HG03342 (cell line): ENCODE results near the gene GFER.

Experiments used
- ATAC-seq: cut with Tn5 transposase; IDR thresholded peaks from one replicate; pipeline ENCODE4 v1.9.1; 2021; ENCODE audit warnings: mild to moderate bottlenecking, moderate library complexity; ENCODE audit not compliant: unreplicated experiment

The GFER gene

DNA sequence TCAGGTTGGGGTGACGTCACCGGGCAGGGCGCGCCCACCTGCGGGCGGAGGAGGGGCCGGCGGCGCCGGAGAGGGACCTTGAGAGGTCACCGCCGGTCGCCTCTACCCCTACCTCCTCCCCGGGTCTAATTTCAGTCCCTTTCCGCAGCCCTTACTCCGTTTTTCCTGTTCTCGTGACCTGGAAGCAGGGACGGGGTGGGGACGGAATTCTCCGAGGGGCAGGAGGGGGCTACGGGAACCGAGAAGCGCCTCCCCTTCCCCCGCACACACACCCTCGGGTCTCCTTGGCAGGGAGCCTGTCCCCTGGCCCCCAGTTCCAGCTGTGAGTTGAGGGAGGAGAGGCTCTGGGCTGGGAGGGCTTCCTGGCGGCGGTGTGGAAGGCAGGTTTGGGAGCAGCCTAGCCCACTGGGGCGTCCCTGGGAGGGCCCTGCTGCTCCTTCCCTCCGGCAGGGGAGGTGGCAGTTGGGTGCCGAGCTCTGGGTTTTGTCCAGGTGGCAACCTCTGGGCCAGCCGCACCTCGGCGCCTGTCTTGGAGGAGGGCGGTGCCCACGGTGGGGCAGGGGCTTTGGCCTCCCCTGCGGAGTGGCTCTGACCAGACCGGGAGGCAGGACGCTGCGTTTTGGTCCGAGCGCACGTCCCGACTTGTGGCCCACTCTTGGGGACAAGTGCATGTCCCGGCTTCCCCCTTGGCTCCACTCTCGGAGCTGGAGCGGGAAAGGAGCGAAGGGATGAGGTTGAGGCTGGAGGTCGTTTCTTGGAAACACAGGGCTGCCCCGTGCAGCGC, 6.5 kb downstream of the GFER start:
- ATAC-seq = no peak

- ATAC-seq = no peak
Observed at GRCh38 chr16:1991135-1991551, 7.2 kb downstream of the GFER start.

DNA sequence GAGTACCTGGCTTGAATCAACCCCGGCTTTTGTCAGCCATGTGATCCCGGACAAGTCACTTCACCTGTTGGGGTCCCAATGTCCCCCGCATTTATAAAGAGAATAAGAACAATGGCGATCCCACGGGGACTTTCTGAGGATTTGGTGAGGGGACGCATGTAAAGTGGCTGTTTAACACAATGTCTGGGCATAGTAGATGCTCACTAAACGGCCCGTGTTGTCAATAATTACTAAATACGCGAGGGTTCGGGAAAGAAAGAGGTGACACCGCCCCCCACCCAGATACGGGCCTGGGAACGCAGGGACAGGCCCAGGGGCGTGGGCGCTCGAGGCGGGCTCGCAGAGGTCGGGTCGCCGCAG, 7.6 kb downstream of the GFER start:
- no peak for ATAC-seq

- ATAC-seq = peak; percentile 49
Observed at GRCh38 chr16:1991948-1992703, 8.1 kb downstream of the GFER start.

- no peak for ATAC-seq
Observed at GRCh38 chr16:1992704-1993317, 8.8 kb downstream of the GFER start.

GRCh38 chr16:1993731-1994131, 9.7 kb downstream of the GFER start:
- no peak for ATAC-seq

- no peak for ATAC-seq
Observed at GRCh38 chr16:1997494-1998359, 13.7 kb downstream of the GFER start.

- no peak for ATAC-seq
Observed at GRCh38 chr16:1998360-1998835, 14.4 kb downstream of the GFER start.

GRCh38 chr16:1998852-1999801, 15.1 kb downstream of the GFER start:
- ATAC-seq = no peak

- ATAC-seq = no peak
Observed at GRCh38 chr16:1999866-2000514, 16.0 kb downstream of the GFER start.

DNA sequence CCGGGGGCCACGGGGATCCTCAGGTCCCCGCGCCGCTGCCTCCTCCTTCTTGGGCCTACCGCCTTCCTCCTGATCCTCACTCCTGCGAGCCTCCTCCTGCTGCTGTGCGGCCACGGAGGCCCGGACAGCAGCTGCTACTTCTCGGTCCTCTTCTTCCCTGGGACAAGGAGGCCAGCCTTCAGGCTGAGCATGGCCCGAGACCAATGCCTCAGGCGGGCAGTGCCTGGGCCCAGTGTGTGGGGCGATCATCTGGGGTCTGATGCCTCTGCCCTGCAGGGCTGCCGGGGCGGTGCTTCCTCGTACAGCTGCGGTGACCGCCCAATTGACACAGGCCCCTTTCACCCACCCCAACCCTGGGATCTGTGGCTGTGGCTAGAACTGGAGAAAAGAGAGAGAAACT, 17.0 kb downstream of the GFER start:
- no peak for ATAC-seq

- no peak for ATAC-seq
Observed at GRCh38 chr16:2001456-2002355, 17.7 kb downstream of the GFER start.

- ATAC-seq = no peak
Observed at GRCh38 chr16:2002406-2003230, 18.6 kb downstream of the GFER start.

DNA sequence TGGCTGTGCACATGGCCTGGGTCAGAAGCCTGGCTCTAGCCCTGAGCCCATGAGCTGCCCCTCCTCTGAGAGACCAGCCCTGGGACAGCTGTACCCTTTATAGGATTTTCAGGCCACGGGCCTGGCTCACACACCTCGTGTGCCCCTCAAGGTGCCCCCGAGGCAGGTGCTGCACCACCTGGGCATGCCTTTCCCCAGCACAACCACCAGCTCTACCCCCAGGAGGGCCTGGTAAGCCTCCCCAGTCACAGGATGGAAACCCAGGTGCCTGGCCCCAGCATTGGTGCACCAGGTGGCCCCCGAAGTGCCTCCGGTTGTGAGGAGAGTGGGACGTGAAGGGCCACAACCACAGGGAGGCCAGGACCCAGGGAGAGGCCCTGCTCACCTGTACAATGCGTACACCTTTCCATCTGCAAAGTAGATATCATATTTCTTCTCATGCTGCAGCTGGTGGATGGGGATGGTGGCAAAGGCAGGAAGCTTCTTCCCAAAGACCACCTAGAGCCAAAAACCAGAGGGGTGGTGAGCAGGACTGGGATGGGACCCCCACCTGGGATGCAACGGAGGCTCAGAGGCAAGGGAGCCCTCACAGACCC, 19.3 kb downstream of the GFER start:
- ATAC-seq = no peak

- peak; percentile 64 for ATAC-seq
Observed at GRCh38 chr16:2003827-2004641, 20.0 kb downstream of the GFER start.
